HG03060 (cell line): ENCODE results near the gene RERGL.
"Not testable (repeated sequence)": the region's sequence is repeated elsewhere in the genome, so short reads cannot be mapped to it uniquely, and the experiment has no call there.

ENCODE experiments used
- ATAC-seq: cut with Tn5 transposase; IDR thresholded peaks from one replicate; pipeline ENCODE4 v1.9.1; 2021; ENCODE audit warnings: low read depth, moderate number of reproducible peaks; ENCODE audit not compliant: unreplicated experiment

RERGL gene

DNA sequence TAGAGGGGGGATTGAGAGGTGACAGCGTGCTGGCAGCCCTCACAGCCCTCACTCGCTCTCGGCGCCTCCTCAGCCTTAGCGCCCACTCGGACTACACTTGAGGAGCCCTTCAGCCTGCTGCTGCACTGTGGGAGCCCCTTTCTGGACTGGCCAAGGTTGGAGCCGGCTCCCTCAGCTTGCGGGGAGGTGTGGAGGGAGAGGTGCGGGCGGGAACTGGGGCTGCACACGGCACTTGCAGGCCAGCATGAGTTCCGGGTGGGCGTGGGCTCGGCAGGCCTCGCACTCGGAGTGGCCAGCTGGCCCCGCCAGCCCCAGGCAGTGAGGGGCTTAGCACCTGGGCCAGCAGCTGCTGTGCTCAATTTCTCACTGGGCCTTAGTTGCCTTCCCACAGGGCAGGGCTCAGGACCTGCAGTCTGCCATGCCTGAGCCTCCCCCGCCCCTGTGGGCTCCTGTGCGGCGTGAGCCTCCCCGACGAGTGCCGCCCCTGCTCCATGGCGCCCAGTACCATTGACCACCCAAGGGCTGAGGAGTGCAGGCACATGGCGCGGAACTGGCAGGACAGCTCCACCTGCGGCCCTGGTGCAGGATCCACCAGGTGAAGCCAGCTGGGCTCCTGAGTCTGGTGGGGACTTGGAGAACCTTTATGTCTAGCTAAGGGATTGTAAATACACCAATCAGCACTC, 49.8 kb downstream of the RERGL start:
- not testable (repeated sequence) for ATAC-seq
